DND-41 (cell line): Measurements from ENCODE around the gene AUTS2.

ENCODE experiments used
- CTCF ChIP-seq: IDR thresholded peaks from 2 replicates; pipeline ENCODE4 v1.5.1; 2012; ENCODE audit warnings: borderline replicate concordance, low read length, moderate library complexity, mild to moderate bottlenecking; ENCODE audit not compliant: poor library complexity, severe bottlenecking; ENCODE audit errors: extremely low read depth
- EZH2 ChIP-seq: IDR thresholded peaks from 3 replicates; pipeline ENCODE4 v1.6.1; 2012; ENCODE audit warnings: borderline replicate concordance, low read depth, mild to moderate bottlenecking, moderate library complexity, low read length, inconsistent platforms; ENCODE audit not compliant: severe bottlenecking

- peak; percentile 62 for TF ChIP-seq EZH2
- peak; percentile 91 for TF ChIP-seq CTCF
Observed at GRCh38 chr7:70829221-70830059, 1231.2 kb downstream of the AUTS2 start.
